Natural killer cell (primary cell): ENCODE measurements around the gene DNAAF2. TPM values are rescaled to one million over a fixed set of nuclear protein-coding genes. Genes with fewer than 3 reads are reported as not detected.

Source experiments
- ATAC-seq, 3 donors: fragments of 150-1000 bp in 2 of 3; fragments of 200-7000 bp in 1 of 3; cut with Tn5 transposase; 1 replicate in 1 of 3; 2 replicates in 2 of 3; pipeline ENCODE4 v1.10.0; 2021; ENCODE audit warnings: mild to moderate bottlenecking in 2 of 3, moderate library complexity in 2 of 3
- DNase-seq, 2 donors: peaks; one replicate each; pipeline versions ENCODE4 v3.0.0 to v3.0.0-alpha.2; 2013 to 2021; ENCODE audit warnings: mixed read lengths in 1 of 2
- H3K27ac ChIP-seq: one replicate; pipeline ENCODE4 v1.5.1; 2013; ENCODE audit warnings: mild to moderate bottlenecking, low read length
- H3K27me3 ChIP-seq: one replicate; pipeline ENCODE4 v1.6.1; 2013; ENCODE audit warnings: low read length; ENCODE audit not compliant: control insufficient read depth, insufficient read depth
- H3K36me3 ChIP-seq: one replicate; pipeline ENCODE4 v1.6.1; 2013; ENCODE audit warnings: low read length; ENCODE audit not compliant: control insufficient read depth, insufficient read depth
- H3K4me1 ChIP-seq: one replicate; pipeline ENCODE4 v1.6.1; 2013; ENCODE audit warnings: low read length; ENCODE audit not compliant: control insufficient read depth, insufficient read depth
- H3K4me3 ChIP-seq: one replicate; pipeline ENCODE4 v1.5.1; 2013; ENCODE audit warnings: low read length
- H3K9me3 ChIP-seq: one replicate; pipeline ENCODE4 v1.6.1; 2013; ENCODE audit warnings: low read length; ENCODE audit not compliant: control insufficient read depth, insufficient read depth
- H3K27ac Mint-ChIP-seq, 2 donors: one replicate each; pipeline ENCODE4 v1.8.0; 2022; ENCODE audit warnings: mild to moderate bottlenecking in 2 of 2, mixed read lengths in 2 of 2, moderate library complexity in 1 of 2
- H3K27me3 Mint-ChIP-seq, 2 donors: one replicate each; pipeline ENCODE4 v1.8.0; 2022; ENCODE audit warnings: low read depth in 2 of 2, mixed read lengths in 2 of 2
- H3K36me3 Mint-ChIP-seq: one replicate; pipeline ENCODE4 v1.8.0; 2022; ENCODE audit warnings: mixed read lengths
- H3K4me1 Mint-ChIP-seq, 2 donors: one replicate each; pipeline ENCODE4 v1.8.0; 2022; ENCODE audit warnings: mixed read lengths in 2 of 2
- H3K4me3 Mint-ChIP-seq: one replicate; pipeline ENCODE4 v1.8.0; 2022; ENCODE audit warnings: mild to moderate bottlenecking, moderate library complexity, mixed read lengths
- H3K9me3 Mint-ChIP-seq, 2 donors: one replicate each; pipeline ENCODE4 v1.8.0; 2022; ENCODE audit warnings: mixed read lengths in 2 of 2
- WGBS: methylation state at CpG from one replicate; pipeline ENCODE4 v1.1.7; 2013; ENCODE audit warnings: missing lambda C conversion rate; ENCODE audit not compliant: insufficient coverage; 5-methylcytosine and 5-hydroxymethylcytosine counted together
- intact Hi-C: fragments of 100-400 bp; cut with micrococcal nuclease; formaldehyde crosslinking; loops from one replicate; pipeline ENCODE4 v1.14.2; 2022
- total RNA-seq, 4 donors: library from RNA; stranded (reverse); fragments of 120-200 nt in 1 of 4; gene quantifications; one replicate each; pipeline versions ENCODE4 v1.2.3 to v1.2.4, GENCODE V29; 2013 to 2022
- TF ChIP-seq, protein P1 (sequence below): fragments of 200-600 bp; IDR thresholded peaks from one replicate; pipeline ENCODE4 v1.8.0; 2022; ENCODE audit warnings: antibody characterized with exemption

The DNAAF2 gene
- total RNA-seq, 3 donors from 2014 or later (not counting 1 experiment from before 2014, with no cell fraction given) = 10.5 to 16.2 (median 11.4) TPM

DNA sequence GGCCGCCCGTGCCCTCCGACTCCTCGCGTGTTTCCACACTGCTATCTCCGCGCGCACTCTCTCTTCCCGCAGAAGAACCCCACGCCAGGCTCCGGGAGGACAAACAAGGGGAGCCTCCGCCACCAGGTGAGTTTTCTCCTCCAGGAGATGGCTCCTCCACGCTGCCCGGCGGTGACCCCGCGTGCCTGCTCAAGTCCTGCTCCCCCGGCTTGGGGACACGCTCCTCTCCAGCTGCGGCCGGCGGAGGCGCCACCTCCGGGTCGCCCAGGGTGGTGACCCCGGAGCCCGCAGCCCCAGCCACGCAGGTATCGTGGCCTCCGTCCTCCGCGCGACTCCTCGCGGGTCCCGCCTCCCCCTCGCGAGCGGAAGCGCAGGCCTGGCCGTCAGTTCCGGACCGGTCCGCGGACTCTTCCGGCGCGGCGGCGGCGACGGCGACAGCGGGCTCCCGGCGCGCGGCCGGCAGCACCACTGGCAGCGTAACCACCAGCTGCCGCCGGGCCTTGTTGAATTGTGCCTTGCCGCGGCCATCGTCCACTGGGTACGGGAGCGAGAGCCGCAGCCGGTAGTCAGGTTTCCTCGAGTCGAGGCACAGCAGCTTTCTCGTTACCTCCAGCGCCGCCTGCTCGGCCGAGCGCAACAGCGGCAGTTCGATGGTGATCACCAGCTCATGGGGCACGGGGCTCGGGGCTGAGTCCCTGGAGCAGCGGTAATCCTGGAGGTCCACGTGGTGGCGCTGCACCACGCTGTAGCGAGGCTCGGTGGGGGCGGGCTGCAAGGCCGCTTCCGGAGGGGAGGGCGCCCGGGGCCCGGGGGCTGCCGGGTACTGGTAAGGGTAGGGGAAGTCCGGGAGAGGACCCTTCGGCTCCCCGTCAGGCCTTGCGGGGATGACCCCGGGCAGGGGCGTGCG is 1.2 kb downstream of the DNAAF2 start:
- peak; percentile 91 to 97 for DNase-seq
- Histone ChIP-seq H3K4me3 (peak overlapping the region; percentile 98), H3K4me1 (peaks cover 32% of the 10 kb centered on the region), H3K36me3 (peaks cover 10% of the 10 kb centered on the region), H3K27me3 (no peaks in the 10 kb centered on the region), H3K27ac (peak overlapping the region; percentile 93), H3K9me3 (no peaks in the 10 kb centered on the region)
- Mint-ChIP-seq H3K27me3 (no peaks in the 10 kb centered on the region), H3K9me3 (no peaks in the 10 kb centered on the region), H3K36me3 (peaks cover 6% of the 10 kb centered on the region), H3K4me1 (peaks cover 31 to 44% of the 10 kb centered on the region in 2 donors), H3K4me3 (peak overlapping the region; percentile 97), H3K27ac (peak overlapping the region; percentile 96)
- under 1% methylated on average over 101 of the region's 101 CpGs for WGBS
- peak; percentile 84 to 95 (median 84) for ATAC-seq
- TF ChIP-seq, protein P1, sequence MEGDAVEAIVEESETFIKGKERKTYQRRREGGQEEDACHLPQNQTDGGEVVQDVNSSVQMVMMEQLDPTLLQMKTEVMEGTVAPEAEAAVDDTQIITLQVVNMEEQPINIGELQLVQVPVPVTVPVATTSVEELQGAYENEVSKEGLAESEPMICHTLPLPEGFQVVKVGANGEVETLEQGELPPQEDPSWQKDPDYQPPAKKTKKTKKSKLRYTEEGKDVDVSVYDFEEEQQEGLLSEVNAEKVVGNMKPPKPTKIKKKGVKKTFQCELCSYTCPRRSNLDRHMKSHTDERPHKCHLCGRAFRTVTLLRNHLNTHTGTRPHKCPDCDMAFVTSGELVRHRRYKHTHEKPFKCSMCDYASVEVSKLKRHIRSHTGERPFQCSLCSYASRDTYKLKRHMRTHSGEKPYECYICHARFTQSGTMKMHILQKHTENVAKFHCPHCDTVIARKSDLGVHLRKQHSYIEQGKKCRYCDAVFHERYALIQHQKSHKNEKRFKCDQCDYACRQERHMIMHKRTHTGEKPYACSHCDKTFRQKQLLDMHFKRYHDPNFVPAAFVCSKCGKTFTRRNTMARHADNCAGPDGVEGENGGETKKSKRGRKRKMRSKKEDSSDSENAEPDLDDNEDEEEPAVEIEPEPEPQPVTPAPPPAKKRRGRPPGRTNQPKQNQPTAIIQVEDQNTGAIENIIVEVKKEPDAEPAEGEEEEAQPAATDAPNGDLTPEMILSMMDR = peak; percentile 89
- intact Hi-C loops = loop anchor here (1.0 to 10.0 kb wide), 7 partner anchors 14 to 591 kb away; partner anchors contain the start of genes KLHDC2, MGAT2, NEMF and RPL36AL

DNA sequence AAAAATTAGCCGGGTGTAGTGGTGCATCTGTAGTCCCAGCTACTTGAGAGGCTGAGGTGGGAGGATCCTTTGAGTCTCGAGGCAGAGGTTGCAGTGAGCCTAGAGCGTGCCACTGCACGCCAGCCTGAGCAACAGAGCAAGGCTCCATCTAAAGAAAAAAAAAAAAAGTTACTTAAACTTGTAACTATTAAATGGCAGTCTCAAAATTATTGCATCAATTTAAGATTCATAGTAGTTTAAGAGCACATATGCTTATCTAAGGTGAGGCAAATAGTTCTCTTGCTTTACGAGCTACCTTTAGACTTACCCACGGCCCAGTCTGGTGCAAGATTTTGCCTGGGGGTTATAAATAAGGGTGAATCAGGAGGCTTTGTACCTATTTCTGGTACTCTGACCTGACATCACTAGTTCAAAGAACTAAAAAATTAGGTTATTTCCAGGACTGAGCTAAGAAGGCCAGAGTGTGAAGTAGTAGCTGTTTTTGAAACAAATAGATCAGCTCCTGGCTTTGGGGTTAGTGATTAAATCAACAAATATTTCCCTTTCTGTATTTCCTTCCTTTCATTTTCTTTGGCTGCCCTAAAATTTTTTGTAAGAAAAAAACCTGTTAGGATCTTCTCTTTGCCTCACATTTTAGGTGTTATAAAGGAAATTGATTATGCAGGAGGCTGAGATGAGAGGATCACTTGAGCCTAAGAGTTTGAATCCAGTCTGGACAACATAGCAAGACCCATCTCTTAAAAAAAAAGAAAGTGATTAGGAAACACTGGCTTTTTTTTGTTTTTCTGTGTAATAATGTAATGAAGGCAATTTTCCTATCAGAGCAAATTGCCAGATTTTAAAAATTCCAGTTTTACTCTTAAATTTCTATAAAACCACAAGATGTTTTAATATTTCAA is 10.9 kb downstream of the DNAAF2 start:
- TF ChIP-seq, protein P1 = no peak

DNA sequence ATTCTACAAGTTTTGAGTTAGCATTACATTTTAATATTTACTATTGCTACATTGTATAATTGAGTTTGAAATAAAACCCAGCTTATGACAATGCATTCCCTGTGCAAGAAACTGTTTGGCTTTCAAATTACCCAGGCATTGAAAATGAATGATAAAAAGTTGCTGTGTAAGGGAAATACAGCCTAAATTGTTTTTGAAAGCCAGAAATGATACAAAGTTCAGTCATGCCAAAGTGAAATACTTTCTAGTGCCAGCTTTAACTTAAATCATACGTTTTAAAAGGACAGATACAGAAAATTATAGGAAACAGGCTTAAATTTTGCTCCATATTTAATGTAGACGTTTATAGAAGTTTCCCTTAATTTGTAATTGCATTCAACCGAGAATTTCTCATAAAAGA is 11.7 kb downstream of the DNAAF2 start:
- intact Hi-C loops = loop anchor here (10.0 kb wide), 1 partner anchor 691 kb away; the partner anchor contains the start of genes DMAC2L and L2HGDH
- DNase-seq (no peak), ATAC-seq (no peak)
- Histone ChIP-seq H3K4me1 (peaks cover 25% of the 10 kb centered on the region), H3K9me3 (no peaks in the 10 kb centered on the region), H3K4me3 (no peak overlapping the region), H3K36me3 (peaks cover 8% of the 10 kb centered on the region), H3K27ac (peak overlapping the region; percentile 24), H3K27me3 (no peaks in the 10 kb centered on the region)
- Mint-ChIP-seq H3K9me3 (no peaks in the 10 kb centered on the region), H3K36me3 (peaks cover 6% of the 10 kb centered on the region), H3K4me1 (peaks cover 41 to 53% of the 10 kb centered on the region in 2 donors), H3K4me3 (no peak overlapping the region), H3K27me3 (no peaks in the 10 kb centered on the region), H3K27ac (peak overlapping the region; percentile 76 to 99)
- TF ChIP-seq, protein P1 = no peak
- 83% methylated on average over 2 of the region's 3 CpGs for WGBS

More for the DNA sequence above, 10.9 kb downstream of the DNAAF2 start:
- Histone ChIP-seq H3K4me1 (peaks cover 23% of the 10 kb centered on the region), H3K36me3 (peaks cover 6% of the 10 kb centered on the region), H3K27ac (peak overlapping the region; percentile 24), H3K9me3 (no peaks in the 10 kb centered on the region), H3K27me3 (no peaks in the 10 kb centered on the region), H3K4me3 (no peak overlapping the region)
- no peaks in the 10 kb centered on the region for H3K9me3 Mint-ChIP-seq
- H3K4me3 Mint-ChIP-seq = no peak overlapping the region
- ATAC-seq = no peak
- peak overlapping the region; percentile 76 to 99 for H3K27ac Mint-ChIP-seq
- DNase-seq = peak in 1 of 2 donors; percentile 67
- peaks cover 33 to 45% of the 10 kb centered on the region in 2 donors for H3K4me1 Mint-ChIP-seq
- H3K36me3 Mint-ChIP-seq = no peaks in the 10 kb centered on the region
- 51% methylated on average over 3 of the region's 6 CpGs for WGBS
- no peaks in the 10 kb centered on the region for H3K27me3 Mint-ChIP-seq
- intact Hi-C loops = loop anchor here (10.0 kb wide), 1 partner anchor 691 kb away; the partner anchor contains the start of genes DMAC2L and L2HGDH
